Esophagus muscularis mucosa (tissue), 4 donors: ENCODE results near the gene KANSL3.

Experiments used
- CTCF ChIP-seq, 3 experiments: fragments of 200-600 bp in 2 of 3; fragments of 450-650 bp in 1 of 3; sonication (generic) in 2 of 3; IDR thresholded peaks; one replicate each; pipeline ENCODE4 v1.5.1; 2017 to 2019; ENCODE audit warnings: antibody characterized with exemption in 3 of 3, mild to moderate bottlenecking in 2 of 3, moderate library complexity in 1 of 3
- EP300 ChIP-seq: sonication (generic); formaldehyde crosslinking; IDR thresholded peaks from one replicate; pipeline ENCODE4 v1.6.1; 2017; ENCODE audit warnings: antibody characterized with exemption
- POLR2A ChIP-seq: fragments of 450-650 bp; IDR thresholded peaks from one replicate; pipeline ENCODE4 v1.6.1; 2017; ENCODE audit warnings: antibody characterized with exemption, moderate library complexity, mild to moderate bottlenecking, low read depth
- POLR2AphosphoS5 ChIP-seq, 2 donors: sonication (generic); formaldehyde crosslinking; IDR thresholded peaks; one replicate each; pipeline ENCODE4 v1.6.1; 2017; ENCODE audit warnings: antibody characterized with exemption in 2 of 2

DNA sequence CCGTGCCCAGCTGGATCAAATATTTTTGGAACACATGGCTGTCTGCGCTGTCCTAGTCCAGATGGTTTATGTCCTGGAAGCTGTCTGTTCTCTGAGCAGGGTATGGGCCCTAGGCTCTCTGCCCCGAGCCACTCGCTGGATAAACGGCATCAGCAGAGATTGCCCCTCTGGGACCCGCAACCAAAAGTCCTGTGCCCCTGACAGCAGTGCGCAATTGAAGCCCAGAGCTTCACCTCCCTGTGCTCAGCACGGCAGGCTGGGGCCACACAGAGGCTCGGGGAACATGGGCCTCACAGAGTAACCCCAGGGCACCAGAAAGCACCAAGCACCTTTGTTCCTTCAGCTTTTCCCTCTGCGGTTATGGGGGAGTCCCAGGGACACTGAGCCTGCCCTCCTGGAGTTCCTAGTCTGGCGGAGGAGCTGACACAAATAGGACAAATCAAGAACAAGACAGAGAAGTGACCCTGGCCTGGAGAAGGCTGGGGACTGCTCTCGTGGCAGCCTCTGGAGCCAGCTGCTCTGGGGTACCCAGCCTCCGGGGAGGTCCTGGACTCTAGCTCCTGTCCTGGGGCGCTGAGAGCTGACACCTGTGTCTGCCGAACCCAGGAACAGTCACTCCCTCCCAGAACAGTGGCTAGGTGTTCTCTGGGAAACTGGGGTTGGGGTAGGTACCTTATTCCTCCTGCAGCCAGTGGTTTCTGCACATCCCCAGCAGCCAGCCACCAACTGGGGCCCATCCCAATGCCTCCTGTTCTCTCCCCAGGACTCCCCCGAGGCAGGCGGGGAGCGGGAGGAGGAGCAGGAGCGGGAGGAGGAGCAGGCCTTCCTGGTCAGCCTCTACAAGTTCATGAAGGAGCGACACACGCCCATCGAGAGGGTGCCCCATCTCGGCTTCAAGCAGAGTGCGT, 89.3 kb downstream of the KANSL3 start:
- TF ChIP-seq CTCF (IDR thresholded peaks at IDR 0.05) (no peak), POLR2A (no peak), POLR2AphosphoS5 (IDR thresholded peaks at IDR 0.05) (no peak), EP300 (no peak)
